SIG-M5 treated with dmso at 0.1 percent for 504 hours (cell line): ENCODE measurements around the gene KHDRBS1.
"Not testable (repeated sequence)": the region's sequence is repeated elsewhere in the genome, so short reads cannot be mapped to it uniquely, and the experiment has no call there.

ENCODE experiments used
- DNase-seq: peaks from one replicate; lab custom pipeline; 2025; ENCODE audit not compliant: unreplicated experiment; lab: John Stamatoyannopoulos, UW

KHDRBS1 gene

GRCh38 chr1:32012709-32013385 is 821 bp upstream of the KHDRBS1 start:
- no peak for DNase-seq

- peak; percentile 31 for DNase-seq
Observed at GRCh38 chr1:32014199-32014947, 705 bp downstream of the KHDRBS1 start.

GRCh38 chr1:32014948-32015273 is 1.2 kb downstream of the KHDRBS1 start:
- DNase-seq, result peak; percentile 11

GRCh38 chr1:32020339-32020738 is 6.7 kb downstream of the KHDRBS1 start:
- no peak for DNase-seq

GRCh38 chr1:32021574-32022018 is 7.9 kb downstream of the KHDRBS1 start:
- DNase-seq, result not testable (repeated sequence)

GRCh38 chr1:32023351-32023750 is 9.7 kb downstream of the KHDRBS1 start:
- DNase-seq, result no peak

- no peak for DNase-seq
Observed at GRCh38 chr1:32025515-32025914, 11.8 kb downstream of the KHDRBS1 start.

- DNase-seq, result no peak
Observed at GRCh38 chr1:32028746-32029145, 15.1 kb downstream of the KHDRBS1 start.

GRCh38 chr1:32031578-32032274 is 18.1 kb downstream of the KHDRBS1 start:
- DNase-seq, result no peak

GRCh38 chr1:32032275-32032615 is 18.6 kb downstream of the KHDRBS1 start:
- DNase-seq, result no peak

GRCh38 chr1:32035119-32035518 is 21.5 kb downstream of the KHDRBS1 start:
- DNase-seq, result no peak

- DNase-seq, result no peak
Observed at GRCh38 chr1:32040711-32041110, 27.0 kb downstream of the KHDRBS1 start.

- no peak for DNase-seq
Observed at GRCh38 chr1:32042330-32042729, 28.7 kb downstream of the KHDRBS1 start.

GRCh38 chr1:32044234-32044633 is 30.6 kb downstream of the KHDRBS1 start:
- DNase-seq, result no peak

- peak; percentile 23 for DNase-seq
Observed at GRCh38 chr1:32045772-32046171, 32.1 kb downstream of the KHDRBS1 start.

GRCh38 chr1:32047701-32048100 is 34.0 kb downstream of the KHDRBS1 start:
- DNase-seq, result no peak

GRCh38 chr1:32048440-32048839 is 34.8 kb downstream of the KHDRBS1 start:
- DNase-seq, result no peak

GRCh38 chr1:32051706-32052105 is 38.0 kb downstream of the KHDRBS1 start:
- DNase-seq, result no peak

GRCh38 chr1:32052887-32053286 is 39.2 kb downstream of the KHDRBS1 start:
- no peak for DNase-seq

- DNase-seq, result no peak
Observed at GRCh38 chr1:32055416-32055815, 41.7 kb downstream of the KHDRBS1 start.

- no peak for DNase-seq
Observed at GRCh38 chr1:32056598-32056997, 42.9 kb downstream of the KHDRBS1 start.

- no peak for DNase-seq
Observed at GRCh38 chr1:32060914-32061313, 47.2 kb downstream of the KHDRBS1 start.
